KMS-11 (cell line): ENCODE results near the gene LDB3.

Experiments used
- H2AFZ ChIP-seq: fragments of 200-600 bp; sonication (generic); 2 replicates; pipeline ENCODE4 v1.6.1; 2016; ENCODE audit warnings: antibody characterized with exemption, mixed run types, low read depth
- H3K27ac ChIP-seq: fragments of 200-600 bp; sonication (generic); 2 replicates; pipeline ENCODE4 v1.6.1; 2016; ENCODE audit warnings: mild to moderate bottlenecking, mixed run types
- H3K27me3 ChIP-seq: fragments of 200-600 bp; sonication (generic); 2 replicates; pipeline ENCODE4 v1.6.1; 2017; ENCODE audit warnings: mild to moderate bottlenecking, low read depth, mixed run types, moderate library complexity; ENCODE audit not compliant: insufficient read depth
- H3K36me3 ChIP-seq: fragments of 200-600 bp; sonication (generic); 2 replicates; pipeline ENCODE4 v1.6.1; 2017; ENCODE audit warnings: mild to moderate bottlenecking, mixed run types; ENCODE audit not compliant: insufficient read depth
- H3K4me1 ChIP-seq: fragments of 200-600 bp; sonication (generic); 2 replicates; pipeline ENCODE4 v1.6.1; 2016; ENCODE audit warnings: mild to moderate bottlenecking, low read depth, mixed run types; ENCODE audit not compliant: poor library complexity, severe bottlenecking
- H3K4me2 ChIP-seq: fragments of 200-600 bp; sonication (generic); 2 replicates; pipeline ENCODE4 v1.7.0; 2016; ENCODE audit warnings: mild to moderate bottlenecking, mixed run types
- H3K4me3 ChIP-seq: fragments of 200-600 bp; sonication (generic); IDR thresholded peaks from 2 replicates; pipeline ENCODE4 v1.6.1; 2017; ENCODE audit warnings: low read depth, low read length, mixed read lengths; ENCODE audit not compliant: insufficient read depth
- H3K79me2 ChIP-seq: fragments of 200-600 bp; sonication (generic); 2 replicates; pipeline ENCODE4 v1.6.1; 2016; ENCODE audit warnings: low read depth, mixed run types; ENCODE audit not compliant: insufficient read depth
- H3K9ac ChIP-seq: fragments of 200-600 bp; sonication (generic); 2 replicates; pipeline ENCODE4 v1.6.1; 2016; ENCODE audit warnings: mild to moderate bottlenecking, mixed run types
- H4K20me1 ChIP-seq: fragments of 200-600 bp; sonication (generic); 2 replicates; pipeline ENCODE4 v1.6.1; 2016; ENCODE audit warnings: mild to moderate bottlenecking, mixed run types; ENCODE audit not compliant: insufficient read depth
- TF ChIP-seq, protein P1 (sequence below): fragments of 200-600 bp; sonication (generic); conservative IDR thresholded peaks from 2 replicates; pipeline ENCODE4 v1.6.1; 2017; ENCODE audit warnings: low read depth, mild to moderate bottlenecking, antibody characterized with exemption, low read length, moderate library complexity, mixed read lengths

LDB3 gene, protein sequence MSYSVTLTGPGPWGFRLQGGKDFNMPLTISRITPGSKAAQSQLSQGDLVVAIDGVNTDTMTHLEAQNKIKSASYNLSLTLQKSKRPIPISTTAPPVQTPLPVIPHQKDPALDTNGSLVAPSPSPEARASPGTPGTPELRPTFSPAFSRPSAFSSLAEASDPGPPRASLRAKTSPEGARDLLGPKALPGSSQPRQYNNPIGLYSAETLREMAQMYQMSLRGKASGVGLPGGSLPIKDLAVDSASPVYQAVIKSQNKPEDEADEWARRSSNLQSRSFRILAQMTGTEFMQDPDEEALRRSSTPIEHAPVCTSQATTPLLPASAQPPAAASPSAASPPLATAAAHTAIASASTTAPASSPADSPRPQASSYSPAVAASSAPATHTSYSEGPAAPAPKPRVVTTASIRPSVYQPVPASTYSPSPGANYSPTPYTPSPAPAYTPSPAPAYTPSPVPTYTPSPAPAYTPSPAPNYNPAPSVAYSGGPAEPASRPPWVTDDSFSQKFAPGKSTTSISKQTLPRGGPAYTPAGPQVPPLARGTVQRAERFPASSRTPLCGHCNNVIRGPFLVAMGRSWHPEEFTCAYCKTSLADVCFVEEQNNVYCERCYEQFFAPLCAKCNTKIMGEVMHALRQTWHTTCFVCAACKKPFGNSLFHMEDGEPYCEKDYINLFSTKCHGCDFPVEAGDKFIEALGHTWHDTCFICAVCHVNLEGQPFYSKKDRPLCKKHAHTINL

GRCh38 chr10:86668297-86669165 is at the start of gene LDB3:
Gene LDB3 (plus strand): TSS chr10:86668511. CDS start chr10:86668692, 181 bp downstream.
- H3K4me3 ChIP-seq, result no peak within 1 kb of the TSS
- H3K4me2 ChIP-seq, result no peak within 1 kb of the TSS
- no peaks in the 10 kb centered on the region for H4K20me1 ChIP-seq
- H3K4me1 ChIP-seq, result no peaks in the 10 kb centered on the region
- H2AFZ ChIP-seq, result no peak within 1 kb of the TSS
- no peaks in the 10 kb centered on the region for H3K36me3 ChIP-seq
- H3K27me3 ChIP-seq, result no peaks in the 10 kb centered on the region
- H3K27ac ChIP-seq, result no peak within 1 kb of the TSS
- H3K9ac ChIP-seq, result no peak within 1 kb of the TSS
- TF ChIP-seq, protein P1, sequence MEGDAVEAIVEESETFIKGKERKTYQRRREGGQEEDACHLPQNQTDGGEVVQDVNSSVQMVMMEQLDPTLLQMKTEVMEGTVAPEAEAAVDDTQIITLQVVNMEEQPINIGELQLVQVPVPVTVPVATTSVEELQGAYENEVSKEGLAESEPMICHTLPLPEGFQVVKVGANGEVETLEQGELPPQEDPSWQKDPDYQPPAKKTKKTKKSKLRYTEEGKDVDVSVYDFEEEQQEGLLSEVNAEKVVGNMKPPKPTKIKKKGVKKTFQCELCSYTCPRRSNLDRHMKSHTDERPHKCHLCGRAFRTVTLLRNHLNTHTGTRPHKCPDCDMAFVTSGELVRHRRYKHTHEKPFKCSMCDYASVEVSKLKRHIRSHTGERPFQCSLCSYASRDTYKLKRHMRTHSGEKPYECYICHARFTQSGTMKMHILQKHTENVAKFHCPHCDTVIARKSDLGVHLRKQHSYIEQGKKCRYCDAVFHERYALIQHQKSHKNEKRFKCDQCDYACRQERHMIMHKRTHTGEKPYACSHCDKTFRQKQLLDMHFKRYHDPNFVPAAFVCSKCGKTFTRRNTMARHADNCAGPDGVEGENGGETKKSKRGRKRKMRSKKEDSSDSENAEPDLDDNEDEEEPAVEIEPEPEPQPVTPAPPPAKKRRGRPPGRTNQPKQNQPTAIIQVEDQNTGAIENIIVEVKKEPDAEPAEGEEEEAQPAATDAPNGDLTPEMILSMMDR, result no peak
- H3K79me2 ChIP-seq, result no peaks in the 10 kb centered on the region

- H4K20me1 ChIP-seq, result no peaks in the 10 kb centered on the region
Measured at GRCh38 chr10:86628311-86628710, 40.0 kb upstream of the LDB3 start.

GRCh38 chr10:86630079-86630478 is 38.2 kb upstream of the LDB3 start:
- H3K4me3 ChIP-seq, result no peak overlapping the region
- H3K27ac ChIP-seq, result no peak overlapping the region
- H3K79me2 ChIP-seq, result no peaks in the 10 kb centered on the region
- no peak overlapping the region for H3K9ac ChIP-seq
- H3K4me1 ChIP-seq, result no peaks in the 10 kb centered on the region
- H2AFZ ChIP-seq, result no peak overlapping the region
- no peaks in the 10 kb centered on the region for H4K20me1 ChIP-seq
- H3K36me3 ChIP-seq, result no peaks in the 10 kb centered on the region
- no peak overlapping the region for H3K4me2 ChIP-seq
- H3K27me3 ChIP-seq, result no peaks in the 10 kb centered on the region
- TF ChIP-seq, protein P1, result no peak

More at GRCh38 chr10:86628311-86628710, 40.0 kb upstream of the LDB3 start:
- Histone ChIP-seq H3K36me3 (no peaks in the 10 kb centered on the region), H2AFZ (no peak overlapping the region), H3K9ac (no peak overlapping the region), H3K27ac (no peak overlapping the region), H3K27me3 (no peaks in the 10 kb centered on the region), H3K4me2 (no peak overlapping the region), H3K4me1 (no peaks in the 10 kb centered on the region), H3K79me2 (no peaks in the 10 kb centered on the region), H3K4me3 (no peak overlapping the region)
- TF ChIP-seq, protein P1, result no peak

DNA sequence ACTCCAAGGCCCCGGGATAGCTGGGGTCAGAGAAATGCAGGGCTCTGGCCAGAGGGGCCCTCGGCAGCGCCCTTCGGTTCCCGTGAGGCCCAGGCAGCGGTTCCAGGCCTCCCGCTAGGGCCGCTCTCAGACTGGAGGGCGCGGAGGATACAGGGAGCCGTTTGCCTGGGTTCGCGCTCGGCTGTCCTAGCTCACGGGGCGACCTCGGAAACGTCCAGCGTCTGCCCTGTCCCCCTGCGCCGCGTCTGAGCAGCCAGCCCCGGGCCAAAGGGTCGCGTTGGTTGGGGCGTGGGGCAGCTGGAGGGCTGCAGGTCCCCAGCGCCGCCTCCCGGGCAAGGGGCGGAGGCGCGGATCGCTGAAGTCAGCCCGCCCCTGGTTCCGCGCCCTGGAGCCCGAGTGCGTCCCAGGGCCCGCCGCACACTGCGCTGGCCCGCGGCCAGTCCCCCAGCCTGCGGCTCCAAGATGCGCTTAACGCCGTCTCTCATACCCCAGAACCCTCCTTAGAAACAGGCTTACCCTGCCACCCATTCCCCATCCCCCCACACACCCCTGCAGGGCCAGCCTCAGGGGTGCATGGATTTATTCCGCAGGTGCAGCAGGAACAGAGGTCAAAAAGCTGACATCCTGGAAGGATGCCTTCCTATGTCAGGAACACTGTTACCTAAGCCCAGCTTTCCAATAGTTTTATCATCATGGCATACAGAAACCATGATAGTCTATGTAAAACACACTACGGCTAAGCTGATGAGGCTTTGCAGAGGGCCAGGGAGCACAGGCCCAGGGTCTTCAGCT is 36.1 kb upstream of the LDB3 start:
- H4K20me1 ChIP-seq, result no peaks in the 10 kb centered on the region
- H3K27me3 ChIP-seq, result no peaks in the 10 kb centered on the region
- TF ChIP-seq, protein P1, result no peak
- H3K4me3 ChIP-seq, result no peak overlapping the region
- H2AFZ ChIP-seq, result no peak overlapping the region
- H3K9ac ChIP-seq, result no peak overlapping the region
- no peak overlapping the region for H3K4me2 ChIP-seq
- H3K79me2 ChIP-seq, result no peaks in the 10 kb centered on the region
- no peaks in the 10 kb centered on the region for H3K4me1 ChIP-seq
- H3K36me3 ChIP-seq, result no peaks in the 10 kb centered on the region
- H3K27ac ChIP-seq, result no peak overlapping the region
